NCI-H1417 (cell line): Measurements from ENCODE around the gene AIP.
A peak's percentile ranks its signal among the peaks of the same experiment; 100 is the strongest.

Experiments
- DNase-seq, 3 experiments: peaks; one replicate each; lab custom pipeline; 2025; lab: John Stamatoyannopoulos, UW

The AIP gene

GRCh38 chr11:67534070-67534679, 51.3 kb downstream of the AIP start:
- DNase-seq = peak in 2 of 3 experiments; percentile 7 to 28

GRCh38 chr11:67535561-67535960, 52.7 kb downstream of the AIP start:
- DNase-seq = no peak

GRCh38 chr11:67538306-67538705, 55.5 kb downstream of the AIP start:
- no peak for DNase-seq

GRCh38 chr11:67538823-67539505, 56.1 kb downstream of the AIP start:
- no peak for DNase-seq

- DNase-seq = no peak
Measured at GRCh38 chr11:67539550-67539949, 56.7 kb downstream of the AIP start.
